Keratinocyte (primary cell): ENCODE data around the gene PMEPA1.

Experiments
- EZH2 ChIP-seq: IDR thresholded peaks from one replicate; pipeline ENCODE4 v1.6.1; 2012; ENCODE audit warnings: inconsistent platforms, mild to moderate bottlenecking, low read length, moderate library complexity
- TF ChIP-seq, protein P1 (sequence below), 3 experiments: IDR thresholded peaks in 1 of 3; conservative IDR thresholded peaks in 1 of 3; optimal IDR thresholded peaks in 1 of 3; 2 replicates in 2 of 3; 3 replicates in 1 of 3; pipeline versions ENCODE3 to v1.5.1; 2011; ENCODE audit warnings: low read length in 3 of 3, mild to moderate bottlenecking in 3 of 3, moderate library complexity in 2 of 3, control low read depth in 1 of 3, inconsistent platforms in 1 of 3; ENCODE audit not compliant: insufficient read depth in 2 of 3; ENCODE audit errors: extremely low read depth in 1 of 3

- TF ChIP-seq, protein P1, sequence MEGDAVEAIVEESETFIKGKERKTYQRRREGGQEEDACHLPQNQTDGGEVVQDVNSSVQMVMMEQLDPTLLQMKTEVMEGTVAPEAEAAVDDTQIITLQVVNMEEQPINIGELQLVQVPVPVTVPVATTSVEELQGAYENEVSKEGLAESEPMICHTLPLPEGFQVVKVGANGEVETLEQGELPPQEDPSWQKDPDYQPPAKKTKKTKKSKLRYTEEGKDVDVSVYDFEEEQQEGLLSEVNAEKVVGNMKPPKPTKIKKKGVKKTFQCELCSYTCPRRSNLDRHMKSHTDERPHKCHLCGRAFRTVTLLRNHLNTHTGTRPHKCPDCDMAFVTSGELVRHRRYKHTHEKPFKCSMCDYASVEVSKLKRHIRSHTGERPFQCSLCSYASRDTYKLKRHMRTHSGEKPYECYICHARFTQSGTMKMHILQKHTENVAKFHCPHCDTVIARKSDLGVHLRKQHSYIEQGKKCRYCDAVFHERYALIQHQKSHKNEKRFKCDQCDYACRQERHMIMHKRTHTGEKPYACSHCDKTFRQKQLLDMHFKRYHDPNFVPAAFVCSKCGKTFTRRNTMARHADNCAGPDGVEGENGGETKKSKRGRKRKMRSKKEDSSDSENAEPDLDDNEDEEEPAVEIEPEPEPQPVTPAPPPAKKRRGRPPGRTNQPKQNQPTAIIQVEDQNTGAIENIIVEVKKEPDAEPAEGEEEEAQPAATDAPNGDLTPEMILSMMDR (optimal IDR thresholded peaks at IDR 0.05 in 1 of 3, IDR thresholded peaks at IDR 0.05 in 1 of 3, conservative IDR thresholded peaks at IDR 0.05 in 1 of 3; ENCODE audit: extremely low read depth in 1 of 3, insufficient read depth in 2 of 3, low read length in 3 of 3), result no peak
- no peak for TF ChIP-seq EZH2
Measured at GRCh38 chr20:57598491-57598890, 111.3 kb downstream of the PMEPA1 start.
